ENCODE data around the gene CDYL. TPM values are rescaled to one million over a fixed set of nuclear protein-coding genes. Genes with fewer than 3 reads are reported as not detected.
"Not testable (repeated sequence)": the region's sequence is repeated elsewhere in the genome, so short reads cannot be mapped to it uniquely, and the experiment has no call there.

Gene CDYL
- total RNA-seq, 3 donors from 2014 or later: 58.9 to 74.9 (median 71.9) TPM

- TF ChIP-seq, protein P1, sequence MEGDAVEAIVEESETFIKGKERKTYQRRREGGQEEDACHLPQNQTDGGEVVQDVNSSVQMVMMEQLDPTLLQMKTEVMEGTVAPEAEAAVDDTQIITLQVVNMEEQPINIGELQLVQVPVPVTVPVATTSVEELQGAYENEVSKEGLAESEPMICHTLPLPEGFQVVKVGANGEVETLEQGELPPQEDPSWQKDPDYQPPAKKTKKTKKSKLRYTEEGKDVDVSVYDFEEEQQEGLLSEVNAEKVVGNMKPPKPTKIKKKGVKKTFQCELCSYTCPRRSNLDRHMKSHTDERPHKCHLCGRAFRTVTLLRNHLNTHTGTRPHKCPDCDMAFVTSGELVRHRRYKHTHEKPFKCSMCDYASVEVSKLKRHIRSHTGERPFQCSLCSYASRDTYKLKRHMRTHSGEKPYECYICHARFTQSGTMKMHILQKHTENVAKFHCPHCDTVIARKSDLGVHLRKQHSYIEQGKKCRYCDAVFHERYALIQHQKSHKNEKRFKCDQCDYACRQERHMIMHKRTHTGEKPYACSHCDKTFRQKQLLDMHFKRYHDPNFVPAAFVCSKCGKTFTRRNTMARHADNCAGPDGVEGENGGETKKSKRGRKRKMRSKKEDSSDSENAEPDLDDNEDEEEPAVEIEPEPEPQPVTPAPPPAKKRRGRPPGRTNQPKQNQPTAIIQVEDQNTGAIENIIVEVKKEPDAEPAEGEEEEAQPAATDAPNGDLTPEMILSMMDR (IDR thresholded peaks at IDR 0.05): no peak
- ATAC-seq (no peak), DNase-seq (no peak)
- Histone ChIP-seq H3K4me1 (ENCODE audit: low read depth) (no peaks in the 10 kb centered on the region), H3K9me3 (peaks cover 24% of the 10 kb centered on the region), H3K4me3 (no peak overlapping the region), H3K36me3 (ENCODE audit: low read depth) (no peaks in the 10 kb centered on the region)
- intact Hi-C loops (cut with DNase I, micrococcal nuclease): no loop called here
Measured at GRCh38 chr6:4864519-4864918, 88.3 kb downstream of the CDYL start.

DNA sequence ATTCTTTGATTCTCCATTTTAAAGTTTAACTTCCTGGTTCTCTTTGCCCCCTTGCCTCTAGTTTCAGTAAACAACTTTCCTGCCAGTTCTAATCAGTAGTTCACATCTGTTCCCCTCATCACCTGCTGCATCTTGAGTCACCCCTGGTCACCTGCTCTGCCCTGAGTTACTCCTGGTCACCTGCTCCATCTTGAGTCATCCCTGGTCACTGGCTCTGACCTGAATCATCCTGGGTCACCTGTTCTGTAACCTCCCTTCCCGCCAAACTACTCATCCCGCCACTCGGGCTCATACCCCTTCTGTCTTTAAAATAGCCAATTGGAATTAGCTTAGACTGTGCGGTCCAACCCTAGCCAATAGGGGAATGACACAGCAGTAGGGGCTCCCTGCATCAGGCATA lies 88.8 kb downstream of the CDYL start:
- peak; percentile 89 for ATAC-seq

GRCh38 chr6:4870821-4871494 lies 94.8 kb downstream of the CDYL start:
- intact Hi-C loops (cut with DNase I, micrococcal nuclease): no loop called here
- no peak overlapping the region for H3K4me3 ChIP-seq
- TF ChIP-seq, protein P1 (IDR thresholded peaks at IDR 0.05): no peak
- DNase-seq (no peak), ATAC-seq (no peak)
- H3K9me3 ChIP-seq: peaks cover 11% of the 10 kb centered on the region
- no peaks in the 10 kb centered on the region for H3K4me1 ChIP-seq (ENCODE audit: low read depth)
- no peaks in the 10 kb centered on the region for H3K36me3 ChIP-seq (ENCODE audit: low read depth)

More for the DNA sequence above, 88.8 kb downstream of the CDYL start:
- DNase-seq; H3K4me3 ChIP-seq; H3K36me3 ChIP-seq (ENCODE audit: low read depth); H3K4me1 ChIP-seq (ENCODE audit: low read depth); intact Hi-C loops (cut with DNase I, micrococcal nuclease): not testable (repeated sequence)
- H3K9me3 ChIP-seq: peaks cover 24% of the 10 kb centered on the region

GRCh38 chr6:4871825-4872224 lies 95.6 kb downstream of the CDYL start:
- H3K4me3 ChIP-seq: no peak overlapping the region
- no peaks in the 10 kb centered on the region for H3K36me3 ChIP-seq (ENCODE audit: low read depth)
- H3K4me1 ChIP-seq (ENCODE audit: low read depth): no peaks in the 10 kb centered on the region
- TF ChIP-seq, protein P1 (IDR thresholded peaks at IDR 0.05): no peak
- DNase-seq (no peak), ATAC-seq (no peak)
- intact Hi-C loops (cut with DNase I, micrococcal nuclease): no loop called here
- H3K9me3 ChIP-seq: peaks cover 11% of the 10 kb centered on the region

GRCh38 chr6:4872841-4873240 lies 96.6 kb downstream of the CDYL start:
- H3K36me3 ChIP-seq (ENCODE audit: low read depth): no peaks in the 10 kb centered on the region
- H3K4me3 ChIP-seq: no peak overlapping the region
- ATAC-seq (no peak), DNase-seq (no peak)
- H3K4me1 ChIP-seq (ENCODE audit: low read depth): no peaks in the 10 kb centered on the region
- TF ChIP-seq, protein P1 (IDR thresholded peaks at IDR 0.05): no peak
- H3K9me3 ChIP-seq: peaks cover 6% of the 10 kb centered on the region
- intact Hi-C loops (cut with DNase I, micrococcal nuclease): no loop called here

DNA sequence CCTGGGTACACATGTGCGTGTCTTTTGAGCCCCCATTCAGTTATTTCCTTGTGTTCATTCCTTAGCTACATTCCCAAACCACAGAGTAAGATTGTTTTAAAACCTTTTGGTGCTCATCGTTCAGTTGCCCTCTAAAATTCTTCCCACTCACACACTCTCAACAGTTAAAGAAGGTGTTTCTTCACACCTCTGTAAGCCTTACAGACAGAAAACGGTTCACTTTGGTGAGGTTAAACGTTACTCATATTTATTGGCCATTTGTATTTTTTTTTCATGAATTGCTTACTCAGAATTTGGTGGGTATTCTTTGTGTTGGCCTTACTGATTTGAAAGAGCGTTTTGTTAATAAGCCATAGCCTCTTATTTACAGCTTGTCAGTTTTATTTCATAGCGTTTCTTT lies 97.7 kb downstream of the CDYL start:
- DNase-seq: no peak
- intact Hi-C loops (cut with DNase I, micrococcal nuclease): no loop called here
- H3K36me3 ChIP-seq (ENCODE audit: low read depth): no peaks in the 10 kb centered on the region
- H3K4me1 ChIP-seq (ENCODE audit: low read depth): peaks cover 3% of the 10 kb centered on the region
- ATAC-seq: no peak
- TF ChIP-seq, protein P1 (IDR thresholded peaks at IDR 0.05): no peak
- H3K9me3 ChIP-seq: no peaks in the 10 kb centered on the region
- H3K4me3 ChIP-seq: no peak overlapping the region
